ENCODE data around the gene AFAP1L1.
A peak's percentile ranks its signal among the peaks of the same experiment; 100 is the strongest.
"Not testable (repeated sequence)": the region's sequence is repeated elsewhere in the genome, so short reads cannot be mapped to it uniquely, and the experiment has no call there.

AFAP1L1 gene

GRCh38 chr5:149265597-149265996 lies 6.1 kb upstream of the AFAP1L1 start:
- TF ChIP-seq CTCF (IDR thresholded peaks at IDR 0.05) = peak; percentile 67
- peak overlapping the region; percentile 70 for H3K27ac ChIP-seq
- H3K79me2 ChIP-seq = no peaks in the 10 kb centered on the region
- no peak overlapping the region for H3K9ac ChIP-seq
- H3K27me3 ChIP-seq (ENCODE audit: control insufficient read depth, insufficient read depth, low read length) = no peaks in the 10 kb centered on the region
- H3K4me1 ChIP-seq = peaks cover 38% of the 10 kb centered on the region
- no peak overlapping the region for H3K4me2 ChIP-seq (ENCODE audit: low read length)
- H3K4me3 ChIP-seq (ENCODE audit: low read depth, low read length) = no peak overlapping the region
- no peaks in the 10 kb centered on the region for H3K9me3 ChIP-seq (ENCODE audit: control insufficient read depth, low read length)
- H2AFZ ChIP-seq = no peak overlapping the region
- no peaks in the 10 kb centered on the region for H3K36me3 ChIP-seq (ENCODE audit: control insufficient read depth, insufficient read depth, low read length)

- no peak overlapping the region for H3K4me2 ChIP-seq (ENCODE audit: low read length)
- peak overlapping the region; percentile 64 for H2AFZ ChIP-seq
- H3K9me3 ChIP-seq (ENCODE audit: control insufficient read depth, low read length) = no peaks in the 10 kb centered on the region
- H3K4me3 ChIP-seq (ENCODE audit: low read depth, low read length) = no peak overlapping the region
- H3K9ac ChIP-seq = no peak overlapping the region
- TF ChIP-seq CTCF (IDR thresholded peaks at IDR 0.05) = no peak
- no peaks in the 10 kb centered on the region for H3K27me3 ChIP-seq (ENCODE audit: control insufficient read depth, insufficient read depth, low read length)
- no peaks in the 10 kb centered on the region for H3K36me3 ChIP-seq (ENCODE audit: control insufficient read depth, insufficient read depth, low read length)
- H3K4me1 ChIP-seq = peaks cover 38% of the 10 kb centered on the region
- no peaks in the 10 kb centered on the region for H3K79me2 ChIP-seq
- H3K27ac ChIP-seq = peak overlapping the region; percentile 70
Observed at GRCh38 chr5:149267241-149267973, 4.3 kb upstream of the AFAP1L1 start.

- Histone ChIP-seq H3K4me1 (peaks cover 41% of the 10 kb centered on the region), H3K9ac (no peak overlapping the region), H2AFZ (no peak overlapping the region), H3K9me3 (ENCODE audit: control insufficient read depth, low read length) (no peaks in the 10 kb centered on the region), H3K4me2 (ENCODE audit: low read length) (no peak overlapping the region), H3K27me3 (ENCODE audit: control insufficient read depth, insufficient read depth, low read length) (no peaks in the 10 kb centered on the region), H3K36me3 (ENCODE audit: control insufficient read depth, insufficient read depth, low read length) (no peaks in the 10 kb centered on the region), H3K4me3 (ENCODE audit: low read depth, low read length) (no peak overlapping the region), H3K27ac (no peak overlapping the region), H3K79me2 (no peaks in the 10 kb centered on the region)
- peak; percentile 66 for TF ChIP-seq CTCF (IDR thresholded peaks at IDR 0.05)
Observed at GRCh38 chr5:149268928-149269557, 2.6 kb upstream of the AFAP1L1 start.

GRCh38 chr5:149271195-149271715 lies 404 bp upstream of the AFAP1L1 start:
- peak overlapping the region; percentile 65 for H2AFZ ChIP-seq
- H3K27me3 ChIP-seq (ENCODE audit: control insufficient read depth, insufficient read depth, low read length) = no peaks in the 10 kb centered on the region
- H3K79me2 ChIP-seq = no peaks in the 10 kb centered on the region
- no peaks in the 10 kb centered on the region for H3K36me3 ChIP-seq (ENCODE audit: control insufficient read depth, insufficient read depth, low read length)
- no peak overlapping the region for H3K9ac ChIP-seq
- no peak for TF ChIP-seq CTCF (IDR thresholded peaks at IDR 0.05)
- peak overlapping the region; percentile 95 for H3K4me2 ChIP-seq (ENCODE audit: low read length)
- H3K4me3 ChIP-seq (ENCODE audit: low read depth, low read length) = peak overlapping the region; percentile 49
- H3K27ac ChIP-seq = no peak overlapping the region
- H3K4me1 ChIP-seq = peaks cover 23% of the 10 kb centered on the region
- H3K9me3 ChIP-seq (ENCODE audit: control insufficient read depth, low read length) = no peaks in the 10 kb centered on the region

- peak overlapping the region; percentile 60 for H3K27ac ChIP-seq
- H3K4me3 ChIP-seq (ENCODE audit: low read depth, low read length) = peak overlapping the region; percentile 77
- not testable (repeated sequence) for H3K79me2 ChIP-seq; H3K9ac ChIP-seq; H3K36me3 ChIP-seq (ENCODE audit: control insufficient read depth, insufficient read depth, low read length); H3K9me3 ChIP-seq (ENCODE audit: control insufficient read depth, low read length); H3K4me2 ChIP-seq (ENCODE audit: low read length); H3K27me3 ChIP-seq (ENCODE audit: control insufficient read depth, insufficient read depth, low read length)
- peak overlapping the region; percentile 84 for H2AFZ ChIP-seq
- peaks cover 22% of the 10 kb centered on the region for H3K4me1 ChIP-seq
Observed at GRCh38 chr5:149272781-149273180, 1.1 kb downstream of the AFAP1L1 start.
